NOMO-1 treated with dmso at 0.1 percent for 144 hours (cell line): ENCODE results near the gene PCDHA8.
"Not testable (repeated sequence)": the region's sequence is repeated elsewhere in the genome, so short reads cannot be mapped to it uniquely, and the experiment has no call there.

ENCODE experiments used
- DNase-seq: peaks from one replicate; lab custom pipeline; 2025; ENCODE audit not compliant: unreplicated experiment; lab: John Stamatoyannopoulos, UW

PCDHA8 gene

GRCh38 chr5:140840978-140841962 is at the start of gene PCDHA8:
PCDHA8 (plus strand) TSS chr5:140841187; CDS start chr5:140841322, 135 bp downstream.
- DNase-seq, result no peak

GRCh38 chr5:140794595-140795258 is 46.3 kb upstream of the PCDHA8 start, which contains the start of gene PCDHA2:
PCDHA2 (plus strand) TSS chr5:140794852.
- no peak for DNase-seq

GRCh38 chr5:140795259-140795641 is 45.7 kb upstream of the PCDHA8 start:
- DNase-seq, result no peak

- not testable (repeated sequence) for DNase-seq
These were observed 44.8 kb upstream of the PCDHA8 start for GRCh38 chr5:140796072-140796717.

- no peak for DNase-seq
These were observed 44.3 kb upstream of the PCDHA8 start for GRCh38 chr5:140796718-140797095.

- DNase-seq, result no peak
These were observed 40.0 kb upstream of the PCDHA8 start, which contains the start of gene PCDHA3 for GRCh38 chr5:140800816-140801493. PCDHA3 (plus strand) TSS chr5:140801057.

- DNase-seq, result no peak
These were observed 39.5 kb upstream of the PCDHA8 start for GRCh38 chr5:140801494-140801841.

GRCh38 chr5:140802381-140802780 is 38.6 kb upstream of the PCDHA8 start:
- not testable (repeated sequence) for DNase-seq

GRCh38 chr5:140802781-140803271 is 38.2 kb upstream of the PCDHA8 start:
- no peak for DNase-seq

- DNase-seq, result no peak
These were observed 33.9 kb upstream of the PCDHA8 start, which contains the start of gene PCDHA4 for GRCh38 chr5:140806834-140807775. PCDHA4 (plus strand) TSS chr5:140807068.

GRCh38 chr5:140808241-140808888 is 32.6 kb upstream of the PCDHA8 start:
- not testable (repeated sequence) for DNase-seq

- no peak for DNase-seq
These were observed 32.1 kb upstream of the PCDHA8 start for GRCh38 chr5:140808889-140809291.

GRCh38 chr5:140821375-140822280 is 19.4 kb upstream of the PCDHA8 start, which contains the start of gene PCDHA5:
PCDHA5 (plus strand) TSS chr5:140821613.
- DNase-seq, result no peak

GRCh38 chr5:140822281-140822629 is 18.7 kb upstream of the PCDHA8 start:
- no peak for DNase-seq

- DNase-seq, result not testable (repeated sequence)
These were observed 18.0 kb upstream of the PCDHA8 start for GRCh38 chr5:140822969-140823368.

GRCh38 chr5:140823475-140823874 is 17.5 kb upstream of the PCDHA8 start:
- DNase-seq, result no peak

- DNase-seq, result no peak
These were observed 13.2 kb upstream of the PCDHA8 start, which contains the start of gene PCDHA6 for GRCh38 chr5:140827704-140828361. PCDHA6 (plus strand) TSS chr5:140827960; CDS start chr5:140828092, 132 bp downstream.
